Muscle of leg (tissue), 11 donors: Measurements from ENCODE around the gene RAPGEFL1. TPM values are rescaled to one million over a fixed set of nuclear protein-coding genes. Genes with fewer than 3 reads are reported as not detected.
A peak's percentile ranks its signal among the peaks of the same experiment; 100 is the strongest.
"Not testable (repeated sequence)": the region's sequence is repeated elsewhere in the genome, so short reads cannot be mapped to it uniquely, and the experiment has no call there.

Experiments
- DNase-seq: peaks from one replicate; pipeline ENCODE4 v3.0.0; 2013
- H3K27ac ChIP-seq: one replicate; pipeline ENCODE4 v1.5.1; 2013; ENCODE audit warnings: mild to moderate bottlenecking, low read length, control low read depth
- H3K27me3 ChIP-seq: one replicate; pipeline ENCODE4 v1.6.1; 2013; ENCODE audit warnings: low read length; ENCODE audit not compliant: control insufficient read depth, insufficient read depth
- H3K36me3 ChIP-seq: one replicate; pipeline ENCODE4 v1.6.1; 2013; ENCODE audit warnings: low read length; ENCODE audit not compliant: control insufficient read depth, insufficient read depth
- H3K4me1 ChIP-seq: one replicate; pipeline ENCODE4 v1.6.1; 2013; ENCODE audit warnings: low read length; ENCODE audit not compliant: control insufficient read depth, insufficient read depth
- H3K4me3 ChIP-seq: one replicate; pipeline ENCODE4 v1.5.1; 2013; ENCODE audit warnings: low read length, control low read depth
- H3K9me3 ChIP-seq: replicated peaks from 2 replicates; pipeline ENCODE4 v1.6.1; 2013; ENCODE audit warnings: low read depth, low read length; ENCODE audit not compliant: control insufficient read depth
- WGBS: methylation state at CpG from one replicate; pipeline ENCODE4 v1.1.5; 2013; ENCODE audit warnings: missing lambda C conversion rate; ENCODE audit not compliant: insufficient coverage; 5-methylcytosine and 5-hydroxymethylcytosine counted together
- polyA plus RNA-seq, 8 donors: library from polyadenylated mRNA; unstranded; fragments of 120-200 nt; gene quantifications; one replicate each; pipeline versions ENCODE4 v1.2.1 to v1.2.3, GENCODE V29; 2013; ENCODE audit warnings: inconsistent platforms in 1 of 8, low replicate concordance in 1 of 8; ENCODE audit not compliant: insufficient read length in 8 of 8, insufficient read depth in 1 of 8
- total RNA-seq: library from RNA; stranded (reverse); fragments of 120-200 nt; gene quantifications from one replicate; pipeline ENCODE4 v1.2.4, GENCODE V29; 2013

The RAPGEFL1 gene
- total and polyA plus RNA-seq, 9 donors: 2.4 to 10.3 (median 6.2) TPM

DNA sequence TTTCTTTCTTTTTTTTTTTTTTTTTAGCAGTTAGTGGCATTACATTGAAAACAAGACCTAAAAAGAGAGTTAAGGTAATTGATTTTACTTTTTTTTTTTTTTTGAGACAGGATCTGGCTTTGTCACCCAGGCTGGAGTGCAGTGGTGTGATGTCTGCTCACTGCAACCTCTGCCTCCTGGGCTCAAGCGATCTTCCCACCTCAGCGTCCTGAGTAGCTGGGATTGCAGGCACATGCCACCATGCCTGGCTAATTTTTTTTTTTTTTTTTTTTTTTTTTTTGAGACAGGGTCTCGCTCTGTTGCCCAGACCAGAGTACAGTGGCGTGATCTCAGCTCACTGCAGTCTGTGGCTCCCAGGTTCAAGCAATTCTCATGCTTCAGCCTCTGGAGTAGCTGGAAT lies 54.7 kb downstream of the RAPGEFL1 start:
- H3K4me3 ChIP-seq, DNase-seq, H3K27ac ChIP-seq, H3K4me1 ChIP-seq, H3K27me3 ChIP-seq, H3K9me3 ChIP-seq: not testable (repeated sequence)
- no CpG with 5 or more reads among the region's 4 CpGs for WGBS
- peaks cover 27% of the 10 kb centered on the region for H3K36me3 ChIP-seq

DNA sequence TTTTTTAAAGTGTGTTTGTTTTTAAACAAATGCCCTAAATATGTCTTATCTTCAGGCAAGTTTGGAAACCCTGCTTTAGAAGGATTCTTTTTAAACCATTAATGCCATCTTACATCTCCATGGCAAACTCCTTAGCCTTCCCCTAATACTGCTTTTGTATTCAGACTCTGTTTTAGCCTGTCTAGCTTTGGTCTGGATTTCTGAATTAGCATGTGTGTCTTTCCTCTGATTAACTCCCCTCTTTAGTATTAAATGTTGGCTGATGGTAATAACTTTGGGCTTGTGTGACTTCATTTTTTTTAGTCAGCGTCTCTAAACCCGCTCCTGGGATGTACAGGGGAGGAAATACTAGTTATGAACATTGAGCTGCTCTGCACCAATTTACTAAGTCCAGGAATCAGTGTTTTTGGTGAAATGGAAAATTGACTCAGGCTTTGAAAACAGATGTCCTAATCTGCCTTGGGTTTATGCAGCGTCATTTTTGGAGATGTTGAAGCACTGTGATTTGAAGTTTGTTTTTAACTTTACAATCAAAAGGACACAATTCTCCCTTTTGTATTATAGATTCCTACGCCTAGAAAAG lies 64.1 kb downstream of the RAPGEFL1 start:
- Histone ChIP-seq H3K36me3 (peaks cover under 1% of the 10 kb centered on the region), H3K4me3 (no peak overlapping the region), H3K9me3 (no peaks in the 10 kb centered on the region), H3K27me3 (no peaks in the 10 kb centered on the region), H3K27ac (no peak overlapping the region), H3K4me1 (no peaks in the 10 kb centered on the region)
- 67% methylated on average over 1 of the region's 4 CpGs for WGBS
- peak; percentile 37 for DNase-seq

- no CpG with 5 or more reads among the region's 3 CpGs for WGBS
- no peaks in the 10 kb centered on the region for H3K27me3 ChIP-seq
Observed at GRCh38 chr17:40242774-40243173, 65.5 kb downstream of the RAPGEFL1 start.

DNA sequence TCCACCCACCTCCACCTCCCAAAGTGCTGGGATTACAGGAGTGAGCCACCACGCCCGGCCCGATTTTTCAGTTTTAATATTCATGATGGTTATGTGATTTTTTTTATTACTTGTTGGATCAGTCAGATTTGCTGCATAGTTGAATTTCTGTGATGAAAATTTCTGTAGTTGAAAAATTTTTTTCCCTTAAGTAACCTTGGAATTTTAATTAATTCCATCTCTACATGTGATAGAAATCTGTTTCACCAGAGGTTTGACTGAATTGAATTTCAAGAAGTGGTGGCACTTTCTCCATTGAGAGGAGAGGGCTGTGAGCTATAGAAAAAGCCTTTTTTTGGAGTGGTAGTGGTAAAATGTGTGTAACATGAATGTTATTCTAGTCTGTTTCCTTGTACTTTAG lies 66.5 kb downstream of the RAPGEFL1 start:
- Histone ChIP-seq H3K27me3 (no peaks in the 10 kb centered on the region), H3K27ac (no peak overlapping the region), H3K36me3 (no peaks in the 10 kb centered on the region), H3K9me3 (no peaks in the 10 kb centered on the region), H3K4me3 (no peak overlapping the region), H3K4me1 (no peaks in the 10 kb centered on the region)
- peak; percentile 25 for DNase-seq
- WGBS: no CpG with 5 or more reads among the region's 3 CpGs

More at GRCh38 chr17:40242774-40243173, 65.5 kb downstream of the RAPGEFL1 start:
- H3K9me3 ChIP-seq: no peaks in the 10 kb centered on the region
- no peaks in the 10 kb centered on the region for H3K36me3 ChIP-seq
- H3K27ac ChIP-seq: no peak overlapping the region
- H3K4me3 ChIP-seq: no peak overlapping the region
- no peak for DNase-seq
- no peaks in the 10 kb centered on the region for H3K4me1 ChIP-seq

DNA sequence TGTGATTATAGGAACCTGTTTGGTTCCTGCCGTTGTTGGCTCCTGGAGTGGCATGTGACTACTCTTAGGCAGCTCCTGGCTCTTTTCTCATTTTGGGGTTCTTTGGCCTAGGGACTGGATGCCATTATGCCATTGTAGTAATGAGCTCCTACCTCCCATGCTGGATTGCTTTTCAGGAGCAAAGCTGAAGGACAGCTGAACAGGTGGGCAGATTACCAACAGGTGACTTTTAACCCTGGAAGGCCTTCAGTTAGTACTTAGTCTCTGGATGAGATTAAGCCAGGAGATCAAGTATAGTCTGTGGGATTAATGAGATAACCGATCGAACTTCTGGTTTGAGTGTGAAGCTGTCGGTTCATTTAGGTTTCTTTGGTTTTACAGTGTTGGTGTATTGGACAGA lies 67.0 kb downstream of the RAPGEFL1 start:
- WGBS: 90% methylated on average over 2 of the region's 4 CpGs
- Histone ChIP-seq H3K9me3 (no peaks in the 10 kb centered on the region), H3K4me1 (no peaks in the 10 kb centered on the region), H3K36me3 (no peaks in the 10 kb centered on the region), H3K27ac (no peak overlapping the region), H3K4me3 (no peak overlapping the region), H3K27me3 (no peaks in the 10 kb centered on the region)
- no peak for DNase-seq

Other genes starting within 250 kb of the RAPGEFL1 start
- 55.6 TPM for gene ORMDL3, start 249.9 kb upstream of the RAPGEFL1 start, total RNA-seq
- gene ORMDL3, start 249.9 kb upstream of the RAPGEFL1 start, polyA plus RNA-seq: 10 to 100 TPM; 32.7 to 49.8 (median 37.6) TPM
- gene LRRC3C, start 249.7 kb upstream of the RAPGEFL1 start, total RNA-seq: not detected
- gene LRRC3C, start 249.7 kb upstream of the RAPGEFL1 start, polyA plus RNA-seq: under 1 TPM in 1 of 8 donors, not detected in 7; 0.18 TPM
- 0.22 TPM for gene GSDMA, start 214.5 kb upstream of the RAPGEFL1 start, total RNA-seq
- gene GSDMA, start 214.5 kb upstream of the RAPGEFL1 start, polyA plus RNA-seq: under 1 TPM in 7 of 8 donors, not detected in 1; 0.09 to 0.24 (median 0.16) TPM
- gene PSMD3, start 196.7 kb upstream of the RAPGEFL1 start, total RNA-seq: 67.6 TPM
- 100 to 1,000 TPM in 1 of 8 donors, 10 to 100 TPM in 7; 85.5 to 110 (median 95.0) TPM for gene PSMD3, start 196.7 kb upstream of the RAPGEFL1 start, polyA plus RNA-seq
- 0.13 TPM for gene CSF3, start 162.0 kb upstream of the RAPGEFL1 start, total RNA-seq
- gene CSF3, start 162.0 kb upstream of the RAPGEFL1 start, polyA plus RNA-seq: under 1 TPM in 7 of 8 donors, not detected in 1; 0.09 to 0.54 (median 0.20) TPM
- 29.3 TPM for gene MED24, start 123.1 kb upstream of the RAPGEFL1 start, total RNA-seq
- 10 to 100 TPM; 56.1 to 80.7 (median 67.1) TPM for gene MED24, start 123.1 kb upstream of the RAPGEFL1 start, polyA plus RNA-seq
- gene THRA, start 114.5 kb upstream of the RAPGEFL1 start, total RNA-seq: 57.3 TPM
- gene THRA, start 114.5 kb upstream of the RAPGEFL1 start, polyA plus RNA-seq: 10 to 100 TPM; 58.3 to 75.2 (median 66.2) TPM
- gene NR1D1, start 76.9 kb upstream of the RAPGEFL1 start, total RNA-seq: 1.7 TPM
- gene NR1D1, start 76.9 kb upstream of the RAPGEFL1 start, polyA plus RNA-seq: 1 to 10 TPM; 2.0 to 5.6 (median 4.9) TPM
- 81.7 TPM for gene MSL1, start 55.5 kb upstream of the RAPGEFL1 start, total RNA-seq
- gene MSL1, start 55.5 kb upstream of the RAPGEFL1 start, polyA plus RNA-seq: 100 to 1,000 TPM in 6 of 8 donors, 10 to 100 TPM in 2; 94.0 to 124 (median 105) TPM
- 35.0 TPM for gene CASC3, start 36.9 kb upstream of the RAPGEFL1 start, total RNA-seq
- 10 to 100 TPM; 53.5 to 69.7 (median 59.5) TPM for gene CASC3, start 36.9 kb upstream of the RAPGEFL1 start, polyA plus RNA-seq
- 4.6 TPM for gene WIPF2, start 41.8 kb downstream of the RAPGEFL1 start, total RNA-seq
- 10 to 100 TPM; 11.0 to 18.0 (median 14.6) TPM for gene WIPF2, start 41.8 kb downstream of the RAPGEFL1 start, polyA plus RNA-seq
- 8.2 TPM for gene CDC6, start 110.4 kb downstream of the RAPGEFL1 start, total RNA-seq
- gene CDC6, start 110.4 kb downstream of the RAPGEFL1 start, polyA plus RNA-seq: 10 to 100 TPM in 6 of 8 donors, 1 to 10 TPM in 2; 8.9 to 17.0 (median 12.0) TPM
- gene RARA, start 131.7 kb downstream of the RAPGEFL1 start, total RNA-seq: 28.2 TPM
- 10 to 100 TPM; 53.3 to 77.2 (median 66.1) TPM for gene RARA, start 131.7 kb downstream of the RAPGEFL1 start, polyA plus RNA-seq
- 0.18 TPM for gene GJD3, start 187.3 kb downstream of the RAPGEFL1 start, total RNA-seq
- under 1 TPM in 7 of 8 donors, not detected in 1; 0.17 to 0.87 (median 0.29) TPM for gene GJD3, start 187.3 kb downstream of the RAPGEFL1 start, polyA plus RNA-seq
- 45.9 TPM for gene TOP2A, start 240.4 kb downstream of the RAPGEFL1 start, total RNA-seq
- 100 to 1,000 TPM in 1 of 8 donors, 10 to 100 TPM in 7; 58.3 to 113 (median 80.9) TPM for gene TOP2A, start 240.4 kb downstream of the RAPGEFL1 start, polyA plus RNA-seq